CD4-positive, alpha-beta T cell treated with Interleukin-15 for 4 hours (primary cell): ENCODE results near the gene ZBED1.
"Not testable (repeated sequence)": the region's sequence is repeated elsewhere in the genome, so short reads cannot be mapped to it uniquely, and the experiment has no call there.

Experiments
- DNase-seq: peaks from one replicate; pipeline ENCODE4 v3.0.0-alpha.2; 2020; ENCODE audit warnings: low spot score

Gene ZBED1

GRCh38 chrX:2519638-2520037, 18.9 kb upstream of the ZBED1 start:
- DNase-seq, result not testable (repeated sequence)

- no peak for DNase-seq
These were observed 16.3 kb upstream of the ZBED1 start for GRCh38 chrX:2517055-2517454.

GRCh38 chrX:2516623-2517022, 15.8 kb upstream of the ZBED1 start:
- DNase-seq, result no peak

DNA sequence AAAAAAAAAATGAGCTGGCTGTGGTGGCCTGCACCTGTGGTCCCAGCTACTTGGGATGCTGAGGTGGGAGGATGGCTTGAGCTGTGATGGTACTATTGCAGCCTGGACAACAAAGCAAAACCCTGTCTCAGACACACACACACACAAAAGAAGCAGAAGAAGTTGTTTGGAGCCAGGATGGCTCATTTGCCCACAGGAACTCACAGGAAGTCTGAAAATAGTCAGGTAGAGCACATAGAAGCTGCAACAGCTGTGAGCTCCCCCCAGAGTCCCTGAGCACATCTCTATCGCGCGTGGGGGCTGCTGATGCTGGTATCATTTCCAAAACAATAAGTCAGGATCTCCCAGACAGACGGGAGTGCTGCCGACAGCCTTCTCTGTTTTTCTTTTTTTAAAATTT, 13.4 kb upstream of the ZBED1 start:
- DNase-seq, result no peak

DNA sequence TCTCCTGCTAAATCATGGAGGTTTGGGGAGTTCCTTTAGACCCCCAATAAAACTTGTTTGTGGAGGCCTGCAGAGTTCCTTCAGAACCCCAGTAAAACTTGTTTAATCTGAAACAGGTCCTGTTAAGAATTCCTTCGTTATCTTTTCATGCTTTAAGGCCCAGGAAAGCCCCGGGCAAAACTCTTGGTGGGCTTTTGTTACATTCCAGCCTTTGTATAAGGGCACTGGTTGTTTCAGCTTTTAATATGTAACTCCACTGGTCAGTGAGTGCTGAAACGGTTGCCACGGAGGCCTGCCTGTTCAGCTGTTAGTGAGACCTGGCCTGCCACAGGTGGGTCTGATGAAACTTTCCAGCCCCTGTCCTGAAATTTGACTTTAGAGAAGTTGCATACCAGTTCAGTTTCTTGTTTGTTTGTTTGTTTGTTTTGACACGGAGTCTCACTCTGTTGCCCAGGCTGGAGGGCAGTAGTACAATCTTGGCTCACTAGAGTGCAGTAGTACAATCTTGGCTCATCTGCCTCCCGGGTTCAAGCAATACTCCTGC, 12.4 kb upstream of the ZBED1 start:
- no peak for DNase-seq

DNA sequence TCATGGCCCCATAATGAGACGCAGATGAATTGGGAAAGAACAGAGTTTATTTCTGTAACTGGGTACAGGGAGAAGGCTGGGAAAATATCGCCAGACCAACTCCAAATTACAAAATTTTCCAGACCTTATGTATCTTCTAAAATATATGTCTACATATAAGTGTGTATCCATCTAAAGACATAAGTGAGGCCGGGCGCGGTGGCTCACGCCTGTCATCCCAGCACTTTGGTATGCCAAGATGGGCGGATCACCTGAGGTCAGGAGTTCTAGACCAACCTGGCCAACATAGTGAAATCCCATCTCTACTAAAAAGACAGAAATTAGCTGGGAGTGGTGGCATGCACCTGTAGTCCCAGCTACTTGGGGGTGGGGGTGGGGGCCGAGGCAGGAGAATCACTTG, 11.7 kb upstream of the ZBED1 start:
- no peak for DNase-seq

DNA sequence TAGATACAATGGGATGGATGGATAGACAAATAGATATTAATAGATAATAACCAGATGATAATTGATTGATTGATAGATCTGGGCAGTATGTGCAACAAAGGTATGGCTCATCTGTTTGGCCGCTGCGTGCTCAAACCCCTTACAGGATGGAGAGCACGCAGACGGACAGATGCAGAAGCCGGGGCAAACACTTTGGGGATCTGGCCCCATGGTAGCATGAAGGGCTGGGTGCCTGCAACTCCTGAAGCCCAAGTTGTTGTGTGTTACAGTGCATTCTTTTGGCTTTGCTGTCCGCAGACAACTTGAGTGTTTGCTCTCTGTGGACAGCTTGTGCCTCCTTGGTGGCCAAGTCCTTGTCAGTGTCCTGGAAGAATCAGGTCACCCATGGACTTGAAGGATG, 10.6 kb upstream of the ZBED1 start:
- DNase-seq, result no peak

GRCh38 chrX:2508648-2509335, 8.0 kb upstream of the ZBED1 start:
- no peak for DNase-seq

GRCh38 chrX:2507904-2508627, 7.3 kb upstream of the ZBED1 start:
- DNase-seq, result no peak

DNA sequence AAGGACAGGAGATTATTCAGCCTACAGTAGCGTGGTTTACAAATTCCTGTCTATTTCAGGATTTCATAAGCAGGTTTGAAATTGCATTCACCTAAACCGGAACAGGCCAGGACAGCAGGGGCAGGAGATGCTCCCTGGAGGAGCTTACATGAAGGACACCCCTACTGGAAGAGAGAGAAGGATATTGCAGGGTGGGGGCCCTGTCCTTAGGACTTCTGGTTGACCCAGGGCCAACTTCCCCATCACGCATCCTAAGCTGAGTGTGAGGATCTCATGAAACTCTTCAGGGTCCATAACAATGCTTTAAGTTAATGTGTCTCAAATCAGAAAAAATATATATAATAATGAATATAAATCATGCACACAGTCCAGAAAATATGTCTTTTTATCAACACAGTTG, 6.4 kb upstream of the ZBED1 start:
- no peak for DNase-seq

- DNase-seq, result not testable (repeated sequence)
These were observed 4.6 kb upstream of the ZBED1 start for GRCh38 chrX:2505341-2505740.

DNA sequence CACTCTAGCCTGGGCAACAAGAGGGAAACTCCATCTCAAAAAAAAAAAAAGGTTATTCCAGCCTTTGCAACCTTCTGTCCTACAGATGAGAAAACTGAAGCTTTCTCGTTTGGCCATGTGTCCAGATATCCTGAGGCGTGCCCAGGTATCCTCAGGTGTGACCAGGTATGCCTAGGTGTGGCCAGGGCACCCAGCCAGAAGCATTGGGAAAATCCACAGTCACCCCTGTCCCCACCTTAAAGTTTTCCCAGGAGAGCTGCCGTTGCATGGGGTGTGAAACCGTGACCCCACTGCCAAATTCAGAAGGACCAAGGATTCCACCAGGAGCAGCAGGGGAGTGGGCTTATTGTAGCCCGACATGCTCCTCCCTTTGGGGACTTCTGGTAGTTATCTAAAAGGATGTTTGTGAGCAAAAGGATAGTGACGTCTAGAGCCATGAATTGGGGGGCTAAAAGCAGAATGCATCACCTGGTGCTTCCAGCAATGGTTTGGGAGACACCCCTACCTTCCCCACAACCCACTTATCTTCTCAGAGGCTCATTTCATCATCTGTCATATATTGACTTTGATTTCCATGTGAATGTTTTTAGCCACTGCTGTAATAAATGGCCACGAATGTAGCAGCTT, 4.0 kb upstream of the ZBED1 start:
- DNase-seq, result no peak

- no peak for DNase-seq
These were observed 3.1 kb upstream of the ZBED1 start for GRCh38 chrX:2503591-2504500.

DNA sequence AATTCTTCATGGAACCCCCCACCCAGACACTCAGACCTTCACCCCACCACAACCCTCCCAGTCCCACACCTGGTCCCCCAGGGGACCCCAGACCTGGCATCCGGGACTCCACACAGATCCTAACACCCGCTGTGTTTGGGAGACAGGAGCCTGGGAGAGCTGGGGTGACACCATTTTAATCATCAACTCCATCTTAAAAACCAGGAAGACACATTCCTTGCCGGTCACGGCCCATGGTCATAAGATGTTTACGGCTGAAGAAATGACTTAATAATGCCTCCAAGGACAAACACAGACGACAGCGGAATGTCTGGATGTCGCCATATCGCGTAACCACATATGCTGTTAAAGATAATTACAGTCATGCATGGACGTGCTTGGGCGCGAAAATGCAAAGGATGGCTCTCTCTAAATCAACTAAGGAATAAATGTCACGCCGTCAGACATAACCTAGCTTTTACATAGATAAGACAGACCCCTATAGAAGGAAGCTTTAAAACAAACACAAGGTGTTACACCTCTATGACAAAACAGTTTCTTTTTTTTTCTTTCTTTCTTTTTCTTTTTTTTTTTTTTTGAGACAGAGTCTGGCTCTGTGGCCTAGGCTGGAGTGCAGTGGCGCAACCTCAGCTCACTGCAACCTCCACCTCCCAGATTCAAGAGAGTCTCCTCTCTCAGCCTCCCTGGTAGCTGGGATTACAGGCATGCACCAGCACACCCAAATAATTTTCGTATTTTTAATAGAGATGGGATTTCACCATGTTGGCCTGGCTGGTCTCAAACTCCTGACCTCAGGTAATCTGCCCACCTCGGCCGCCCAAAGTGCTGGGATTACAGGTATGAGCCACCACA, 2.1 kb upstream of the ZBED1 start:
- DNase-seq, result no peak

DNA sequence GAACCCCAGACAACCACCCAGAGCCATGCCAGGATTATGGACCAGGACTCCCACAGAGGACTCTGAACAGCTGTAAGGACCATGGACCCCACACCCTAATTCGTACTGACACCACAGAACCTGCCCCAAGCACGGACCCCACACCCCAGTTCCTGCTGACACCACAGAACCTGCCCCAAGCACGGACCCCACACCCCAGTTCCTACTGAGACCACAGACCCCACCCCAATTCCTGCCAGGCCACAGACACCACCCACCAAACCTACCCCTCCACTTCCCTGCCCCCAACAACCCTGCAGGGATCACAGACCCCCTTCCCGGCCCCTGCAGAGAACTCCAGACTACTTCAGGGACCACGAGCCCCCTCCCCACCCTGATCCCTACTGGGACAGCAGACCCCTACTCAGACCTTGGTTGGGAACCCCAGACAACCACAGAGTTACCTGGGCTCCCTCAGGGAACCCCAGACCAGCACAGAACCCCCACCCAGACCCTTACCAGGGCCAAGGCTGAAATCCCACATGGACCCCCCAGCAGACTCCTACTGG, 1.4 kb upstream of the ZBED1 start:
- no peak for DNase-seq

DNA sequence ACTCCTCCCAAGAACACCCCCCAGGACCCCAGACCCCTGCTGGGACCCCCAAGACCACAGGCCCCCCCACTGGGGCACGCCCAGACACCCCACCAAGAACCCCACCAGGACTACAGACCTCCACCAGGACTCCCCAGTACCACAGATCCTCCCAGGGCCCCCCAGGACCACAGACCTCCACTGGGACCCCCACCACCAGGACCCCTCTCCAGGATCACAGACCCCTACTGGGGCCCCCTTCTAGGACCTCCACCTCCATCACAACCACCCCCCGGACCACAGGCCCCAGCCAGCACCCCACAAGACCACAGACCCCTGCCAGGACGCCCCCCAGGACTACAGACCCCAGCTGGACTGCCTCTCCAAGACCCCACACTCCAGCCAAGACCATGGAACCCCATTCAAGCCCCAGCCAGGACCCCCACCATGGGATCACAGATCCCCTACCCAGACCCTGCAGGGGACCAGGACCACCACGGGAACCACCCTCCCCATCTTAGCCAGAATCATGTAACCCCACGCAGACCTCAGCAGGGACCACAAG, 855 bp upstream of the ZBED1 start:
- DNase-seq, result no peak

GRCh38 chrX:2500091-2500802, 529 bp downstream of the ZBED1 start:
- peak; percentile 16 for DNase-seq

DNA sequence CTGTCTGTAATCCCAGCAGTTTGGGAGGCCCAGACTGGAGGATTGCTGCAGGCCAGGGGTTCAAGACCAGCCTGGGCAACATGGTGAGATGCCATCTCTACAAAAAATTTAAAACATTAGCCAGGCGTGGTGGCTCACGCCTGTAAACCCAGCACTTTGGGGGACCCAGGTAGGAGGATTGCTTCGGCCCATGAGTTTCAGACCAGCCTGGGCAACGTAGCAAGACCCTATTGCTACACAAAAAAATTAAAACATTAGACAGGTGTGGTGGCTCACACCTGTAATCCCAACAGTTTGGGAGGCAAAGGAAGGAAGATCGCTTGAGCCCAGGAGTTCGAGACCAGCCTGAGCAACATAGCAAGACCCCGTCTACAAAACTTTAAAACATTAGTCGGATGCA, 1.3 kb downstream of the ZBED1 start:
- DNase-seq, result no peak

DNA sequence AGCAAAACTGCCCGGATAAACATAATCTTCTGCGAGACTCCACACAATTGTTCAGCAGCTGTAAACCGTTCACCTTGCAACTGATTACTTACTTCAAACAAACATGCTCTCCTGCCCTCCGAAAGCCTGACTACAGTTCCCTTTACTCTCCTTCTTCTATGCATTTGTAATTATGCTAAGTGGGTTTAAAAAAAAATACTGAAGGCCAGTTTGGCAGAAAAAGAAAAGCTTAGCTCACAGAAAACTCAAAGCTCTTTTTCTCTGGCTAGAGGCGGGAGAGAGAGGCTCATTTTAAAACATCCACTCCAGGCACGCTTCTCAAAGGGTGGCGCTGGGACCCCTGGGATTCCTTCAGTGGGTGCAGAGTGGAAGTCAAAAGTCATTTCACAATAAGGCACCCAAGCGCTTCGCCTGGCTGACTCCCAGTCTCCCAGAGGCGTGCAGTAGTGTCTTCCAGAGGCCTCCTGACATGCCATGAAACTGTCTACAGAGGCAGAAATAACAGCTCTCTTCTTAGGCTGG, 1.9 kb downstream of the ZBED1 start:
- no peak for DNase-seq
